GM18909 (cell line): Measurements from ENCODE around the gene MARCHF3.
"Not testable (repeated sequence)": the region's sequence is repeated elsewhere in the genome, so short reads cannot be mapped to it uniquely, and the experiment has no call there.

Experiments
- ATAC-seq: cut with Tn5 transposase; IDR thresholded peaks from one replicate; pipeline ENCODE4 v1.9.1; 2021; ENCODE audit warnings: mild to moderate bottlenecking; ENCODE audit not compliant: unreplicated experiment, poor library complexity

Gene MARCHF3

GRCh38 chr5:127030259-127031146, at the start of gene MARCHF3:
Gene MARCHF3, minus strand, starts transcription at chr5:127030558. Its CDS starts 112,387 bp downstream, at chr5:126918171.
- ATAC-seq, result peak; percentile 94

GRCh38 chr5:127079994-127080491, 49.7 kb upstream of the MARCHF3 start:
- no peak for ATAC-seq

- ATAC-seq, result no peak
These were observed 47.0 kb upstream of the MARCHF3 start for GRCh38 chr5:127077366-127077765.

DNA sequence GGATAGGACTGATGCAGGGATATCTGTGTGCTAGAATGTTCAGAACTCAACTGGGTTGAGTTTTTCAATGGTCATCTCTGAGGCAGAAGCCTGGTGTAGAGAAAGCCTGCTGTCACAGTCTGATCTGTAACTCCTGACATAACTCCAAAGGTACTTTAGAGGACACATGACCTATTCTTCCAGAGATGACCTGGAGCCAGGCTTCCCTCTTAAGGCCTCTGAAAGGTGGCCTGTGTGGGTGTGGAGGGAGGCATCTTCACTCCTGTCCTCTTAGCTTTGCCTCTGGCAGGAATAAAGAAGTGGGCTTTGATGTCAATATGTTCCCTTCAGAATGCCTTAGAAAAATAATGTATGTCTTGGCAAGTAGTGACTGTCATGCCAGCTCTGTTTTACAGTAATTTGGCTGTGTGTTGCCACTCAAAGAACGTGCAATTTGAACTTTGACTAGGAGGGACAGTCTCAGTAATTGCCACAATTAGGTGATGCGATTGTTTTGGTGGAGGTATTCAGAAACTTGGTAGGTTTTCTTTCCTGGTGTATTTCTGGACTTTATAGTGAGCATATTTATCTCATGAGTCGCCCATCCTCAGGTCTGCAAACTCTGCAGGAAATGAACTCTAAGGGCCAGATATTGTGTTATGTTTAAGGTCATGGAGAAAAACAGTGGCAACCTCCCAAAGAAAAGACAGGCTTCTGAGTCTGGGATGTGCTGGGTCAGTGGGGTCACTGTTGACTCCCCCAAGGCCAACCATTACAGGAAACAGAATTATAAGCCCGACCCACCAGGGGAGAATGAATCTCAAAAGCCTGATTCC, 46.2 kb upstream of the MARCHF3 start:
- ATAC-seq, result no peak

GRCh38 chr5:127074466-127074865, 44.1 kb upstream of the MARCHF3 start:
- ATAC-seq, result no peak

DNA sequence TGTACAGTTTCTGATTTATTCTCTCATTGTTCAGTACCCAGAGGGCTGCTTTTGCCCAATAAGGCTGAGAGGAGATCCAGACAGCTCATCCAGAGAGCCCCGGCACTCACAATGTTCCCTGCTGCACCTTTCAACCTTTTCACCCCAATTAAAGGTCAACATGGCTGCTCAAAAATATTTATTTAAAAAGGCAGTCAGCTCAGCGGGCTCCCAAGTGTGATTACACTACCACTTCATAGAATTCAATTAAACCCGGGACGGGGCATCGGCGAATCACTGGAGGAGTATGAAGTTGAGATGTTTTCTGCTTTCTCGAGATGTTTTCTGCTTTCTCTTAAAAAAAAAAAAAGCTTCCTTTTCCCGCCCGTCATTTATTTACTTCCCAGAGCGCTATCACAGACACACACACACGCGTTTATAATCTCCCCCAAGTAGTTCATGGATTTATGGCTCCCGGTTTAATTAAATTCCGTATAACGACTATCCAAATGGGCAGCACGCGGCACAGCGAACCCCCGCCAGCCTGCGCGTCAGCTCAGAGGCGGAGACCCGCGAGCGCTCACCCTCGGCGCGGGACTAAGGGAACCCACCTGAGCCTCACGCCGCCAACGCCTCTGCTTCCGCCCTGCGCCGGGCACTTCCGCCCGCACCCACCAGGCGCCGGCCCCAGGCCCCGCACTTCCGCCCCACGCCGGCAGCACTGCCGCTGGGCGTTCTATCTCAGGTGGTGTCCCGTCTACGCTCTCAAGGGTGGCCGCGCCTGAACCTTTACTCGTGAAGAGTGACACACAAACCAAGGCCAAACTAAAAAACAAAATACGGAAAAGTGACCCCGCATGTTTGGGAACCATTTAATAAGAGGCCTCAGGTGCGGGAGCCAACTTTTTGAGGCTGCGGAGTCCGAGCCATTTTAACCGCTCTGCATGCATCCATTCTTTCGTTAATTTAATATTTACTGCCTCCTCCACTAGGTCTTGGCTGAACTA, 42.8 kb upstream of the MARCHF3 start, which contains the start of gene C5orf63:
C5orf63 (minus strand) TSS at position 642 of the 986 bp plus-strand sequence. CDS start 14,507 bp downstream, outside the sequence.
- ATAC-seq, result peak; percentile 100

GRCh38 chr5:127070243-127070642, 39.9 kb upstream of the MARCHF3 start:
- ATAC-seq, result no peak

- no peak for ATAC-seq
These were observed 38.3 kb upstream of the MARCHF3 start for GRCh38 chr5:127068493-127069214.

- ATAC-seq, result no peak
These were observed 36.4 kb upstream of the MARCHF3 start for GRCh38 chr5:127066721-127067120.

DNA sequence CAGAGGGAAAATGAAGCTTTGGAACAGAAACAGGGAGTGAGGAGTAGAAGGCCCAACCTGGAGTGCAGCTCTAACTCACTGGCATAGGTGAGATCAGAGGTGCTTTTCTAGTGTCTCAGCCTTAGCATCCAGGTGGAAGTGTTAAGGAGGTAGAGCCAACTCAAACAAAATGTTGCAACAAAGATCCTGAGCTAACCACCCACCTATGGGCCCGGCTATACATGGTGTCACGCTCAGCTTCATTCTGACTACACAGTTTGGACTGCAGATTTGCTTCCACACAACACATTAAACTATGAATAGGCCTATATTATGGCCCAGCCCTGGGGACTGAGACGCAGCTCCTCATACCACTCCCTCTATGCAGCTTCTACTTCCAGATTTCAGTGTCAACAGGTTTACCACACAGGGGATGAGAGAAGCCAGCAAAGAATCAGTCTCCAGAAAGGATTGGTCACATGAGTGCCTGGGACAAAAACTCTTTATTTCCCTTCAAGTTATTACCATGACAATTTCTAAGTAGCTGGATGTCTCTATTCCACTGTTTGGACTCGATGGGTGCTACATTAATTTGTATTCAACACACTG, 34.0 kb upstream of the MARCHF3 start:
- no peak for ATAC-seq

DNA sequence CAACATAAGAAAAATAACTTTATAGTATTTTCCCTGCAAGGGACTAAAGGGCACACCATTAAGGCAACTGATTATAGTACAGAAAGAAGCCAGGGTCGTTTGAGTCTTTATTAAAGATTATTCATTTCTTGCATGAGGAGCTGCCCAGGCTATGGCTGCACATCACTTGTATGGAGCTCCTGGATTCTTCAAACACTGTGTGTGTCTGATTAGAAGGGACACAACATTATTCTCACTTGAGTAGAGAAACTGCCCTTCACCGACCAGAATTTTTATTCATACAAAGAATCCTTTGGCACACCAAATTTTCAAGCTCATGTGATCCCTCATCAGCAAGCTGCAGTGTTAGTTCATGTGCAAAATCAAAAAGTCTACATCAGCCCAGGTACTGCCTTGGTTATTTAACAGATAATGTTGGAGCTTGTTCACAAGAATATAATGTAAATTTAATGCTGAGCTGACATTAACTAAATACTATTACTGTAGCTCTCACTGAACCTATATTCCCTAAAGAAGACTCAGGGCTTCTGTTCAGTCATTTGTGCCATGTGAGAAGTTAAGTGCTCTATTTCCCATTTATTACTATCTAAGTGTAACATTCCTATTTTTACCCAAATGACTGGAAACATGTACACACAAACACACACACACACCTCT, 33.0 kb upstream of the MARCHF3 start:
- no peak for ATAC-seq

GRCh38 chr5:127061956-127062355, 31.6 kb upstream of the MARCHF3 start:
- no peak for ATAC-seq

DNA sequence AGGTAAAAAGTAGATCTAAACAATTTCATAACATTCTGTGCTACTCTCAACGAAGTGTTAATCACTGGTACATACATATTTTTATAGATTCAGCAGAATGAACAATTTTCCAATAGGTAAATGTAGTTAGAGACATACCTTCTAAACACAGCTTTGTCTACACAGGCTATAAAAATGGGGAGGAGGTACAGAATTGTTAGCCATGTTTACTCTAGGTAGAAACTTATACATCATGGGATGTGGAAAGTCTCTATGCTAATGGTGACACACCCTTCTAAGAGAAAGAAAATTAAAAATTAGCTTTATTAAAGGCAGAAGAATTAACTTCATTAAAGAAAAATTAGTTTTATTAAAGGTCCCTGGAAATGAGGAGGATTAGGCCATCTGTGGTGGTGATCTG, 31.2 kb upstream of the MARCHF3 start:
- no peak for ATAC-seq

DNA sequence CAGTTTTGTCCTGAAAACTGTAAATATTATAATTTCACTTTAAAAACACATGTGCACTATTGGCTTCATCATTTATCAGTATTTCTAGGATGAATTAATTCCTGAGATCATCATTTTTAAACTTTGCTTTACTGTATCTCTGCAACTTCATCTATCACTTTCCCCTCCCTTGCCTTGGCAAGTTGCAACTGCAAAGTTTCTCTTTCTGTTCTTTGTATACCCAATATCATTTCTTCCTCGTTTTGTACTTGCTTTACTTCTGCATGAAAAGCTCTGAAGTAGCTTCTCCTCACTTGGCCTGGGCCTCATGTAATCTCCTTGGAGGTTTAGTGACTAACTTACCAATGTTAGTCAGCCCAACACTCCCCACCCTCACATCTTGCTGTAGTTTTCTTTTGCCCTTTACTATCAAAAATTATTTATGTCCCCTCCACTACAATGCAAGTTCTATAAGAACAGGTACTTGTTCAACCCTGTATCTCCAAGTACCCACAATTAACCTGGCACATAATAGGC, 30.2 kb upstream of the MARCHF3 start:
- no peak for ATAC-seq

DNA sequence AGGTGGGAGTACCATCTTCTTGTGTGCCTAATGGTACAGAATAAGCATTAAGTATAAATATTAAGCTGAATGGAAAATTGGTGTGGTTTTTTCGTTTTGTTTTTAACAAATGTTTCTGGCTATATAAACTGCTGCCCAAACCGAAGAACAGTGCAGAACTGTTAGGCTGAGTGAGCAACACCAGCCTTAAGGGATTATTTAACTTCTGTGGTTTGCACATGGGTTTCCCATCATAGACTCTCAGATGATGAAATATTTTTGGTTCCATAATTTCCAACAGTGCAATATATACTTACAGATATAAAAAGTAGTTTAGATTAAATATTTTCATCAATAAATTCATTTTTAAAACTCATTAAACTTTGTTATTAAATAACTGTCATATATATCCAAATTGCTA, 26.5 kb upstream of the MARCHF3 start:
- no peak for ATAC-seq

DNA sequence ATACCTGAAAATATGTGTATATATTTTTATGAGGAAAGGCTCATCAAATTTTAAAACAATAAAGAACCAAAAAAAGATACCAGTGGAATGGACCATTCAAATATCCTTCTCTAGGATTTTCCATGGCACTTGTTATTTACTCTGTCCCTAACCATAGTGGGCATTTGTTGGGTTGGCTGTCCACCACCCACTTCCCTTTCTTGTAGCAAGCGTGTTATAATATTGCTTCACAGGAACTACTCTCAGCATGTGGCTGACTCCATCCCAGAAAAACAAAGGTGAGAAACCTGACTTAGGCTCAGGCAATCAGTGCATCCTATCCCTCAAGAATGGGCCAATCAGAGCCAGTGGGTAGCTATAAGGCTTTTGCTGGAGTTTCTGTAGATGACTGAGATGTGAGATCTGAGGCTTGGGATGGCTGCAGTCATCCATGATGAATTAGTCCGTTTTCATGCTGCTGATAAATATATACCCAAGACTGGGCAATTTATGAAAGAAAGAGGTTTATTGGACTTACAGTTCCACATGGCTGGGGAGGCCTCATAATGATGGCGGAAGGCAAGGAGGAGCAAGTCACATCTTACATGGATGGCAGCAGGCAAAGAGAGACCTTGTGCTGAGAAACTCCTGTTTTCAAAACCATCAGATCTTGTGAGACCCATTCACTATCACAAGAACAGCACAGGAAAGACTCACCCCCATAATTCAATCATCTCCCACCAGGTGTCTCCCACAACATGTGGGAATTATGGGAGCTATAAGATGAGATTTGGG, 25.7 kb upstream of the MARCHF3 start:
- ATAC-seq, result no peak

- ATAC-seq, result not testable (repeated sequence)
These were observed 23.2 kb upstream of the MARCHF3 start for GRCh38 chr5:127053551-127053950.
